ENCODE measurements around the gene PACRG.

GRCh38 chr6:162887981-162888689 lies 160.4 kb downstream of the PACRG start:
- TF ChIP-seq, protein P1, sequence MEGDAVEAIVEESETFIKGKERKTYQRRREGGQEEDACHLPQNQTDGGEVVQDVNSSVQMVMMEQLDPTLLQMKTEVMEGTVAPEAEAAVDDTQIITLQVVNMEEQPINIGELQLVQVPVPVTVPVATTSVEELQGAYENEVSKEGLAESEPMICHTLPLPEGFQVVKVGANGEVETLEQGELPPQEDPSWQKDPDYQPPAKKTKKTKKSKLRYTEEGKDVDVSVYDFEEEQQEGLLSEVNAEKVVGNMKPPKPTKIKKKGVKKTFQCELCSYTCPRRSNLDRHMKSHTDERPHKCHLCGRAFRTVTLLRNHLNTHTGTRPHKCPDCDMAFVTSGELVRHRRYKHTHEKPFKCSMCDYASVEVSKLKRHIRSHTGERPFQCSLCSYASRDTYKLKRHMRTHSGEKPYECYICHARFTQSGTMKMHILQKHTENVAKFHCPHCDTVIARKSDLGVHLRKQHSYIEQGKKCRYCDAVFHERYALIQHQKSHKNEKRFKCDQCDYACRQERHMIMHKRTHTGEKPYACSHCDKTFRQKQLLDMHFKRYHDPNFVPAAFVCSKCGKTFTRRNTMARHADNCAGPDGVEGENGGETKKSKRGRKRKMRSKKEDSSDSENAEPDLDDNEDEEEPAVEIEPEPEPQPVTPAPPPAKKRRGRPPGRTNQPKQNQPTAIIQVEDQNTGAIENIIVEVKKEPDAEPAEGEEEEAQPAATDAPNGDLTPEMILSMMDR (IDR thresholded peaks at IDR 0.05 in 4 of 5, conservative IDR thresholded peaks at IDR 0.05 in 1 of 5), result no peak
- no peak for TF ChIP-seq POLR2A (IDR thresholded peaks at IDR 0.05)

Measured in gastrocnemius medialis (tissue), 4 donors.